DND-41 (cell line): ENCODE measurements around the gene R3HDM4.
"Not testable (repeated sequence)": the region's sequence is repeated elsewhere in the genome, so short reads cannot be mapped to it uniquely, and the experiment has no call there.

Experiments
- CTCF ChIP-seq: IDR thresholded peaks from 2 replicates; pipeline ENCODE4 v1.5.1; 2012; ENCODE audit warnings: borderline replicate concordance, low read length, moderate library complexity, mild to moderate bottlenecking; ENCODE audit not compliant: poor library complexity, severe bottlenecking; ENCODE audit errors: extremely low read depth
- EZH2 ChIP-seq: IDR thresholded peaks from 3 replicates; pipeline ENCODE4 v1.6.1; 2012; ENCODE audit warnings: borderline replicate concordance, low read depth, mild to moderate bottlenecking, moderate library complexity, low read length, inconsistent platforms; ENCODE audit not compliant: severe bottlenecking

GRCh38 chr19:849195-849594, 63.8 kb downstream of the R3HDM4 start:
- TF ChIP-seq CTCF, EZH2: not testable (repeated sequence)
